Astrocyte (in vitro differentiated cells and primary cell): Measurements from ENCODE around the gene PIM1. TPM values are rescaled to one million over a fixed set of nuclear protein-coding genes. Genes with fewer than 3 reads are reported as not detected.

ENCODE experiments used
- DNase-seq: peaks from one replicate; pipeline ENCODE4 v3.0.0-alpha.2; 2010; ENCODE audit warnings: low read depth
- FAIRE-seq: peaks from 2 replicates; lab custom pipeline; 2011; peaks lifted over from hg19 to GRCh38; lab: Jason Lieb, UNC
- H2AFZ ChIP-seq: 2 replicates; pipeline ENCODE4 v1.6.0; 2012; ENCODE audit warnings: low read depth, low read length, inconsistent platforms
- H3K27ac ChIP-seq: 2 replicates; pipeline ENCODE4 v1.5.1; 2011; ENCODE audit warnings: low read depth, low read length, inconsistent platforms
- H3K27me3 ChIP-seq: 2 replicates; pipeline ENCODE4 v1.6.0; 2011; ENCODE audit warnings: low read length, inconsistent platforms; ENCODE audit not compliant: insufficient read depth
- H3K36me3 ChIP-seq: 2 replicates; pipeline ENCODE4 v1.5.1; 2011; ENCODE audit warnings: low read length, inconsistent platforms; ENCODE audit not compliant: insufficient read depth
- H3K4me1 ChIP-seq: 2 replicates; pipeline ENCODE4 v1.5.1; 2011; ENCODE audit warnings: low read length, inconsistent platforms; ENCODE audit not compliant: insufficient read depth
- H3K4me2 ChIP-seq: 2 replicates; pipeline ENCODE4 v1.6.0; 2012; ENCODE audit warnings: low read length, inconsistent platforms
- H3K4me3 ChIP-seq: 2 replicates; pipeline ENCODE4 v1.5.1; 2011; ENCODE audit warnings: low read depth, mild to moderate bottlenecking, low read length, inconsistent platforms; ENCODE audit not compliant: insufficient read depth
- H3K79me2 ChIP-seq: 2 replicates; pipeline ENCODE4 v1.6.0; 2012; ENCODE audit warnings: mild to moderate bottlenecking, low read length, inconsistent platforms; ENCODE audit not compliant: insufficient read depth
- H3K9ac ChIP-seq: 2 replicates; pipeline ENCODE4 v1.6.0; 2012; ENCODE audit warnings: mild to moderate bottlenecking, low read length, inconsistent platforms
- H3K9me3 ChIP-seq: 2 replicates; pipeline ENCODE4 v1.5.1; 2012; ENCODE audit warnings: low read depth, mild to moderate bottlenecking, low read length, inconsistent platforms; ENCODE audit not compliant: insufficient read depth
- H4K20me1 ChIP-seq: 2 replicates; pipeline ENCODE4 v1.6.0; 2012; ENCODE audit warnings: low read length, inconsistent platforms; ENCODE audit not compliant: insufficient read depth
- H3K27ac Mint-ChIP-seq: one replicate; pipeline ENCODE4 v1.8.0; 2021; ENCODE audit warnings: mild to moderate bottlenecking, mixed read lengths; ENCODE audit not compliant: unreplicated experiment
- H3K27me3 Mint-ChIP-seq: one replicate; pipeline ENCODE4 v1.8.0; 2021; ENCODE audit warnings: low read depth, mixed read lengths; ENCODE audit not compliant: unreplicated experiment
- H3K36me3 Mint-ChIP-seq: one replicate; pipeline ENCODE4 v1.8.0; 2021; ENCODE audit warnings: low read depth, mixed read lengths; ENCODE audit not compliant: unreplicated experiment
- H3K4me1 Mint-ChIP-seq: one replicate; pipeline ENCODE4 v1.8.0; 2021; ENCODE audit warnings: low read depth, mixed read lengths; ENCODE audit not compliant: unreplicated experiment
- H3K4me3 Mint-ChIP-seq: one replicate; pipeline ENCODE4 v1.8.0; 2021; ENCODE audit warnings: mild to moderate bottlenecking, moderate library complexity, mixed read lengths; ENCODE audit not compliant: unreplicated experiment
- H3K9me3 Mint-ChIP-seq: one replicate; pipeline ENCODE4 v1.8.0; 2021; ENCODE audit warnings: mild to moderate bottlenecking, mixed read lengths; ENCODE audit not compliant: unreplicated experiment
- CTCF ChIP-seq: IDR thresholded peaks from 2 replicates; pipeline ENCODE4 v1.5.1; 2011; ENCODE audit warnings: low read depth, mild to moderate bottlenecking, inconsistent platforms, low read length, moderate library complexity; ENCODE audit not compliant: insufficient read depth
- EZH2 ChIP-seq: IDR thresholded peaks from 2 replicates; pipeline ENCODE4 v1.6.1; 2012; ENCODE audit warnings: mild to moderate bottlenecking, low read length, inconsistent platforms; ENCODE audit not compliant: insufficient read depth
- total RNA-seq: library from RNA; stranded (reverse); gene quantifications from 2 replicates; pipeline ENCODE4 v1.2.1, GENCODE V29; 2021

The PIM1 gene
- total RNA-seq, 1 donor from 2014 or later: 32.1 TPM

DNA sequence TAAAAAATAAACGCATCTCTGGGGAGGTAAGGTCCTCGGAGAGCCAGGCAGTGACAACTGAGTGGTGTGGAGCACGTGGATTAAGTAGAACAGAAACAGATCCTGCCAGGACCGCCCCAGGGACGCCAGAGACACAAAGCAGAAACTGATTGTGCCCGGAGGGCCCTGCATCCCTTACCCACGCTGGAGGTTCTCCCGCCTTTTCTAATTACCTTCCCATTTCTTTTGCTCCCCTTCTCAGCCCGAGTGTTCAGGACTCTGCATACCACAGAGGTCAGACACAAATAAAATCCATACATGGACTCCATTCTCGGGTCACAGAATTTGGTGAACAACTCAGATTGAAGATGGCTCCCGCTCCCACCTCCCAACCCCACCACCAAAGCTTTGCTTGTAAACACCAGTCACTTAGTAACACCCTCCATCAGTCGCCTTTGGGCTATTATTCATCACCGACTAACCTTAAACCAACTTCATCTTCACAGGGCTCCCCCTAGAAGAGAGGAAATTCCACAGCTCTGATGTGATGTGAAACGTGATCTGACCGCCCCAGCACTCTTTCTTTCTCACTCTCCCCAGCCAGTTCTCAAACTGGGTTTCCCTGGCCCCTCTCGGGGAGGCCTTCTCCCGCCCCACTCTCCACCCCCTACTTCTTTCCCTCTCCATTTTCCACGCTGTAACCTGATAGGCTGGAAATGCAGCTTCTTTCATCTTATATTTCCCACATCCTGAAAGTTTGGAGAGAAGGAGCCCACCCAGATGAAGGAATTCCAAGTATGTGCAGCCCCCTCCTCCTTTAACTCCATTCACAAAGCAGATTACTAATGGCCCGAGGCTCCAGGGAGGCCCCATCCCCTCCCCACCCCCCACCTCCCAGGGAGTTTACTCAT is 32.5 kb upstream of the PIM1 start:
- Histone ChIP-seq H3K9me3 (no peaks in the 10 kb centered on the region), H3K27ac (peak overlapping the region; percentile 98), H3K4me2 (peak overlapping the region; percentile 78), H3K4me1 (peaks cover 61% of the 10 kb centered on the region), H2AFZ (peak overlapping the region; percentile 25), H3K4me3 (peak overlapping the region; percentile 39), H4K20me1 (no peaks in the 10 kb centered on the region), H3K79me2 (no peaks in the 10 kb centered on the region), H3K27me3 (no peaks in the 10 kb centered on the region), H3K9ac (peak overlapping the region; percentile 93), H3K36me3 (no peaks in the 10 kb centered on the region)
- FAIRE-seq (peak; percentile 65), DNase-seq (peak; percentile 99)
- no peak for TF ChIP-seq EZH2
- TF ChIP-seq CTCF: no peak
- Mint-ChIP-seq H3K27me3 (no peaks in the 10 kb centered on the region), H3K4me3 (peak overlapping the region; percentile 83), H3K36me3 (no peaks in the 10 kb centered on the region), H3K9me3 (no peaks in the 10 kb centered on the region), H3K4me1 (peaks cover 64% of the 10 kb centered on the region), H3K27ac (peak overlapping the region; percentile 100)

DNA sequence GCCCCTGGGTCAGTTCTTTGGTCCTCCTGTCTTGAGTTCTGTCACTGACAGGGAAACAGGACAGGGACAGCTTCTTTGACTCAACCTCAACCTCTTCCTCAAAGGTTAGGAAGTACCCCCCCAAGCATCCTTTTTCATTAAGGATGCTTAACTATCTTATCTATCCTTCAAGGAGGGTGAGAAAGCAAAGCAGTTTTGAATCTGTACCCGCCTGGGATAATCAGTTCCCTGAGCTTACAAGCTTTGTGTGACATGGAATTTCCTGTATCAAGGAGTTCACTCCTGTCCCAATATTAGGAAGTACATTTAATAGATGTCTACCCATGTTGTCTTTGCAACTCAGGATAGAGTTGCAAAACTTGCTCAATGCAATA is 31.1 kb upstream of the PIM1 start:
- Histone ChIP-seq H3K36me3 (no peaks in the 10 kb centered on the region), H3K4me2 (peak overlapping the region; percentile 78), H3K27me3 (no peaks in the 10 kb centered on the region), H4K20me1 (no peaks in the 10 kb centered on the region), H3K27ac (peak overlapping the region; percentile 98), H3K4me3 (no peak overlapping the region), H3K79me2 (no peaks in the 10 kb centered on the region), H2AFZ (no peak overlapping the region), H3K9ac (peak overlapping the region; percentile 93), H3K9me3 (no peaks in the 10 kb centered on the region), H3K4me1 (peaks cover 61% of the 10 kb centered on the region)
- FAIRE-seq (no peak), DNase-seq (no peak)
- no peaks in the 10 kb centered on the region for H3K36me3 Mint-ChIP-seq
- H3K27ac Mint-ChIP-seq: peak overlapping the region; percentile 100
- no peaks in the 10 kb centered on the region for H3K9me3 Mint-ChIP-seq
- no peak overlapping the region for H3K4me3 Mint-ChIP-seq
- peaks cover 68% of the 10 kb centered on the region for H3K4me1 Mint-ChIP-seq
- TF ChIP-seq EZH2: no peak
- no peak for TF ChIP-seq CTCF
- H3K27me3 Mint-ChIP-seq: no peaks in the 10 kb centered on the region
